GM18520 (cell line): ENCODE measurements around the gene ARMH3.

Experiments
- ATAC-seq: cut with Tn5 transposase; IDR thresholded peaks from one replicate; pipeline ENCODE4 v1.9.1; 2021; ENCODE audit not compliant: unreplicated experiment

The ARMH3 gene

DNA sequence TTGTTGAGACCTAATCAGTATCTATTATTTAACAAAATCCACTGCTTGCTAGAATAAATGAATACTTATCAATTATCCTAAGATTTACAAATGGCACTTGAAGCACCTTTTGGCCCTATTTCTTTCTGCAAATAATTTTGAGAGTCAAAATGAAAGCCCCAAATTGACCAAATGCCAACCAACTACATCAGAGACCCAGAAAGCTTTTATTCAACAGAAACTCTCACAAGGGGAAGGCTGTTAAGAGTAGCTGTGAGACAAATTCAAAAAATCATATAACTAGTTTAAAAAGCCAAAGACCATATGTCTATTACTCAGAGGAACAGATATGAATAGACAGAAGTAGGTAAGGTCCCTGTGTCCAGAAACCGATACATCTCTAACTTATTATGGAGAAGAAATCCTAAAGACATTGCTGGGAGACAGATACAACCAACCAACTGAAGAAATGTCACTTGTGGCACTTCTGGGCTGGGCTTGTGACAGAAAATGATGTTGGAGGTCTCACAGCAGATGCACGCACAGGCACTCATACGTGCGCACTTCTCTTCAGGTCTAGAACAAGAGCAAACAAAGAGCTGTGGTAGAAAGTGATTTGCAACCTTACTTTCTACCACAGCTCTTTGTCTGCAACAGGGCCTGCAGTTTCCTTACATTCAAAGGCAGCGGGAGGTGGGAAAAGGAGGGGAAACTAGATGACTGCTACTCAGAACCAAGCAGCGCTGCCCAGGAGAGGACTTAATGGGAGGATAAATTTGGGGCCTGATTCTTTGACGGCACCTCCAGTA lies 153.7 kb downstream of the ARMH3 start:
- ATAC-seq = no peak

DNA sequence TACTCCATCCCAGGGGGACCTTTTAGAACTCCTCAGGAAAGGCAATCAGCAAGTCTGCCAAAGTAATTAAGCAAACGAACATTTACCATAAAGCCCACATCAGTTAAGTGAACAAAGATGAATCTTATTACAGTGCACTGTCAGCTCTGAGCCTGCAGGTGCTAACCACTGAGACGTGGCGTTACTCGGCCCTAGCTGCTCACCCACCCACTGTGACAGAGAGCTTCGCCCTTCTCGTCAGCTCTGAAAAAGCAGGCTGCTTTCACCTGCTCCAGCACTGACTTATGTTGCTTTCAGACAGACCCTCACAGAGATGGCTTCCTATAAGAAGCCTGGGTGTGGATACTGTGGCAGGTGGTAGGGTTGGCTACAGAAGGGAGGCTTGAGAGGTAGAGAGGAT lies 154.6 kb downstream of the ARMH3 start:
- ATAC-seq = no peak

DNA sequence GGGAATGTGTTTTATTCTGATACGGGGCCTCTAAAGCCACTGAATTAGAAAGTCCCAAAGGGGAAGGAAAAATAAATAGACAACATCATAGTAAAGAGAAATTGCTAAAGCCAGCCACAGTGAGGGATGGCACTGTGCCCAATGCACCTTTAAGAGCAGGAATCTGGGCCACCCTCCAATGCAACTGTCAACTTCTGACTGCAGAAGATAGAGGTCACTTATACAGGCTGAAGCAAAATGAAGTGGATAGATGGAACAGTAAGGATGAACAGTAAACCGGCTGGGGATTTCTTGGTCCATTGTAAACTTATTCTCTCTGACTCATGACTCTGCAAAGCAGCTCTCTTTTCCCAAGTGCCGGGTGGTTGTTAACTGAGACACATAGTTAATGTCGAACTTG lies 158.3 kb downstream of the ARMH3 start:
- ATAC-seq = no peak

DNA sequence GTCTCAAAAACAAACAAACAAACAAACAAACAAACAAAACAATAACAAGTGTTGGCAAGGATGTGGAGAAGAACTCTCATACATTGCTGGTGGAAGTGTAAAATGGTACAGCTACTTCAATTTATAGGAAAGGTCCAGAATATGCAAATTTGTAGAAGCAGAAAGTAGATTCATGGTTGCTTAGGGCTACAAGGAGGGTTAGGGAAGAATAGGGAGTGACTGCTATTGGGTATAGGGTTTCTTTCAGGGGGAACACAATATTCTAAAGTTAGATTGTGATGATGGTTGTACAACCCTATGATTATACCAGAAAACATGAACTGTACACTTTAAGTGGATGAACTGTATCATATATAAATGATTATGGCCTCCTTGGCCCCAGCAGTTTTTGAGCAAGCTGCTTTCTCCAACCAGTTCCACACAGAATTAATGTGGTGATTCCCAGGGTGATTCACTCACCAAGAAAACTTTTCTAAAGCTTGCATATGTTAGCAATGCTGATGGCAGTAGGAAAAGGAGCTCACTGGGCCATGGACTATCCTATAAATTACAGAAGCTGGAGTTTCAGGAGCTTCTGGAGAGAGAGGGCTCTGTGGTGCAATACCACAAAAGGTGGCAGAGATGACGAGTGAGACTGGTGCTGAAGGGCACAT lies 159.6 kb downstream of the ARMH3 start:
- no peak for ATAC-seq

DNA sequence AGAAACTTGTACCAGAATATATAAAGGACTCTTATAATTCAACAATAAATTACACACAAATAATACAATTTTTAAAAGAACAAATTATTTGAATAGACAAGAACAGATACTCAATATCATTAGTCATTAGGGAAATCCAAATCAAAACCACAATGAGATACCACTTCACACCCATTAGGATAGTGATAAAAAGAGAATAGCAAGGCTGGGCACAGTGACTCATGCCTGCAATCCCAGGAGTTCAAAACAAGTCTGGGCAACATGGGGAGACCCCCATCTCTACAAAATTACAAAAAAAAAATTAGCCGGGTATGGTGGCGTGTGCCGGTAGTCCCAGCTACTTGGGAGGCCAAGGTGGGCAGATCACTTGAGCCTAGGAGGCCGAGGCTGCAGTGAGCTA lies 160.2 kb downstream of the ARMH3 start:
- ATAC-seq = no peak

DNA sequence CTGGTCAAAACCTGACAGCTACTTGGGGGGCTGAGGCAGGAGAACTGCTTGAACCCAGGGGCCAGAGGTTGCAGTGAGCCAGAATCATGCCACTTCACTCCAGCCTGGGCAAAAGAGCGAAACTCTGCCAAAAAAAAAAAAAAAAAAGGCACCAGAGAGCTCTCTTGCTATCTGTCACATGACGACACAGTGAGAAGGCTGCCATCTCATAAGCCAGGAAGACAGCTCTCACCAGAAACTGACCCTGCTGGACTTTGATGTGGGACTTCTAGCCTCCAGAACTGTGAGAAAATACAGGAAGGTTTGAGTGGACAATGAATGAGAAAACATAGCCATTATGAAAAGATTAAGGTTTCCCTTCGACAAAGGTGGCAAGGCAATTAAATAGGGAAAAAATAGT lies 161.2 kb downstream of the ARMH3 start:
- ATAC-seq = no peak

DNA sequence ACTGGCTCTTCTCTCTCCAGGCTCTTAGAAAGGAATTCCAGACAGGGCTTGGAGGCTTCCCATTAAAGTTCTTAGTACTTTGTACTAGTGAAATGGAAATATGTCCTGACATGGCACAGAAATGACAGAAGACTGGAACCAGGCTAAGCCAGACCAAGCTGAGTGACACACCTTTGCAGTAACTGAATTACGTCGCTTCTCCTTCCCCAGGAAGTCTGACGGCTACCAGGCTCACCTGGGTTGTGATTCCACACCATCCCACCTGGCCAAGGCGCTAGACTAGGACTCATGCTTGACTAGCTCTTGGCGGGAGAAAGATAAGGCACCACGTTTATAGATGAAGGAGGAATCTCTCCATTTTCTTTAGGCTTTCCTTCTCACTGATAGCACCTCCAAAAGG lies 161.7 kb downstream of the ARMH3 start:
- ATAC-seq = no peak

DNA sequence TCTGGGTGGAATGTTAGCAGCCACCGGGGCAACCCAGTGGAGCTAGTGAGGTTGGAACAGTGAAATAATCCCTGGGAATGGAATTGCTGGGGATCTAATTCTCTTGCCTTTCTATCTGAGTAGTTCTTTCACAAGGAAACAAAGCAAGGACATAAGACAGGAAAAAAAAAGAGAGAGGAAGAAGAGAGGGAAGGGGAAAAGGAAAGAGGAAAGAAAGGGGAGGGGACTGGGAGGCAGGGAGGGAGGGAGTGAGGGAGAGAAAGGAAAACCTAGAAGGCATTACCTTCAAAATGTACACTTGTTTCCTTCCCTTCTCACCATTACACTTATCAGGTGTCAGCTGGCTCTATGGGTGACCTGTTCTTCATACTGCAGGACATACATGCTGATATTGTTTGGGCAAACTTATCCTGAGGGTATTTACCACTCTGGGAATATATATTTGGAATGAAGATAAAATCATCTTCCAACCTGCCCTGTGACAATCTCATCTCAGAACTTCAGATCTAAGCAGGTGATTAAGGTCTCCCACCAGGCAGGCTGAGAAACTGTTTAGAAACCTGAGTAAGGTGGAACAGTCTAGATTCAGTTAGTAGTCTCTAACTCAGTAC lies 162.4 kb downstream of the ARMH3 start:
- no peak for ATAC-seq

DNA sequence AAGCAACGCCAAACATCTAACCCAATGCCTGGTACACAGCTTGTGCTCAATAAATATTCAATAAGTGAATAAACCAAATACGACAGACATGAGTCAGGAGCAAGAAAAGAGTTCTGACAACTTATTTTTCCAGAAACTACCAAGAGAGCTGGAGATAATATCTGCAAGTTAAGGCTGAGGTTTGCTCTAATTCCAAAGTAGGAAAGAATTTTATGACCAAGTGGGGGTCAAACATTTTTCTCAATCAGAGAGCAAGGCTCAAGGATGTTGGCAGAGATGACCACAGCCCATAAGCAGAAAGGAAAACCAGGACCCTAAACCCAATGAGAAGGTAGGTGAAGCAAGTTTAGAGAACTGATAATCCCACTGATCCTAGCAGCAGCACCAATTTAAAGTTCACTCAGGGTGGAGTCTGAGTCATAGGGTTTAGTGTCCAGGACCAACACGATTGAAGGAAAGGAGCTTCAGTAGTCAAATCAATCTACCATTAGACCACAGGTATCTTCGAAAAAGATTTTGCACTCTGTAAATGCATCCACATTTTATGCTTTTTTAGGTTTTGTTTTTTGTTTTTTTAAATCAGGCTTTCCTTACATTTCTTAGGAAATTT lies 163.1 kb downstream of the ARMH3 start:
- no peak for ATAC-seq

DNA sequence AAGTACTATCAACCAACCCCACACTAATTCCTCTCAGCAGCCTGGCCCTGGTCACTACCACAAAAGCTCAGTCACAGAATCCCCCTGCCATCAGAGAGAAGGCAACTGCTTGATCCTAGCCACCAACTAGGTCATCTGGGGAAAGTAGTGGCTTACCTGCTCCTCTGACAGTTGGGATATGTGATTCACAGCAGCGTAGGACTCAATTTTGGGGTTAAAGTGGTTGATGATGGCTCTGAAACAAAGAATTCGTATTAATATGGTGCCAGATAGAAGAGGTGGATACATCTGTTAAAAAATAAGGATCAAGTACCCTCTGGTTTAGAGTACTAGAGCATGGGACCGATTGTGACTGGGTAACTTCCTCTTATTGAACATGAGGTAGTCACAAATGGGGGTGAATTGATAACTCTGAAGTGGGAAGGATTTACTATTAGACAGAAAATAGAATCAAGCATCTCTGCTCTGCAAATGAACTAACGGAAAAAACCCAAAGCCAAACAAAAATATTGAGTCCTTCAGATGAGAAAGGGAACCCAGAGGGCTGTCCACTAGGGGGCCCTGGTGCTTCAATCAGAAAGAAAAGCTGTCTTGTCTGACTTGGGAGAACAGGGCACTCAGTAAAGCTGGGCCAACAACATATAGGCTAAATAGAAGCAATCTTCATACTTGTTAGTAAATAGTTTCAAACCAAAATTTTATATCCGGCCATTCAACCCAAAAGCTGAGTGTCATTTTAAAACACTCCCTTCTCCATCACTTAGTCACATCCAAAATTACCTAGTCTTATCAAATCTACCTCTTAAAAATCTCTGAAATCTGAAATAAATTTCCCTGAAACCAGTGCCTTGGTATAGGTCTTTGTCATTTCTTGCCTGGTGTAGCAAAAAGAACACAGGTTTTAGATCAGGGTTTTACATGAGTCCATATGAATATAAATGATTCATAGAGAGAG lies 166.4 kb downstream of the ARMH3 start:
- no peak for ATAC-seq

DNA sequence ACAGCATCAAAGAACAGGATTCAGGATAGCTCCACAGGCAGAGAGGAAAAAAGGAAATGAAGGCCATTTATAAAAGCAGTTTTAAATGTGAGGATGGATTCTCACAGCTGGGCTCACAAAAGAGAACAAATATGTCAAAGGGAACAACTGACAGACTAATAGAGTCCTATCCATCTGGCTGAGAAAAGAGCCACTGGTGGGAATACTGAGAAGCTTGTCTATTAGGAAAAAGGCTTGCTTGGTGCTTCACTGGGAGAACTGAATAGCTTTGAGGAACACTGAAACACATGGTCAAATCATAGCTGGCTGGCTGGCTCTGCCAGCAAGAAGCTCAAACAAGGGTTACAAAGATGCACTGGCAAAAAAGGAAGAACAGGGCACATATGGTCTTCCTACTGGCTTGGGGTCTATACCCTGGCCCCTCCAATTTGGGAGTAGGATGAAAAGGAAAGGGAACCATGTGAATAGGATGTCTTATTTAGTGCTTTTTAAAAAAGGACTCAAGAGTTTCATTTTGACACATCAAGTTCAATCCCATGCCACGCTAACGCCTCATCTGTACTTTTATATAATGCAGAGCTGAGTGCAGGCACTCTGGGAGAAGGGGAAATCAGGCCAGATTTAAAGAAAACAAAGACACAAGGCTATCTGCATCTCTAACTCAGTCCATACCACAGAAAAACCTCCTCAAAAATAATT lies 167.6 kb downstream of the ARMH3 start:
- no peak for ATAC-seq

DNA sequence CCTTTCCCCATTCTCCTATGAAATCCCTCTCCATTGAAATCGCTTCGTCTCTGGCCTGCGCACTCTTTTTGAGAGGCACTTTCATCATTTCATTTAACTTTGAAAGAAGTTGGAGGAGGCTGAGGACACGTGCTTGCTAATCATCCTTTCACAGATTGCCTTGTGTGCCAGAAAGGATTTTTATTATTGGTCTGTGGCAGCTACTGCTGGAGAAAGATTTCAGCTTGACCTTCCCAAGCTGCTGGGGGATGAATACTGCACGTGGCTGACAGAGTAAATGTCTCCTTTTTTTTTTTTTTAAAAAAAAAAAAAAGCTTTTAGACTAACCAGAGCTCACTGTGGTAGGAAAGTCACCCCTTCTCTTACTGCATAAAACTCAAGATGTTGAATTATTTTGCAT lies 168.2 kb downstream of the ARMH3 start:
- no peak for ATAC-seq

DNA sequence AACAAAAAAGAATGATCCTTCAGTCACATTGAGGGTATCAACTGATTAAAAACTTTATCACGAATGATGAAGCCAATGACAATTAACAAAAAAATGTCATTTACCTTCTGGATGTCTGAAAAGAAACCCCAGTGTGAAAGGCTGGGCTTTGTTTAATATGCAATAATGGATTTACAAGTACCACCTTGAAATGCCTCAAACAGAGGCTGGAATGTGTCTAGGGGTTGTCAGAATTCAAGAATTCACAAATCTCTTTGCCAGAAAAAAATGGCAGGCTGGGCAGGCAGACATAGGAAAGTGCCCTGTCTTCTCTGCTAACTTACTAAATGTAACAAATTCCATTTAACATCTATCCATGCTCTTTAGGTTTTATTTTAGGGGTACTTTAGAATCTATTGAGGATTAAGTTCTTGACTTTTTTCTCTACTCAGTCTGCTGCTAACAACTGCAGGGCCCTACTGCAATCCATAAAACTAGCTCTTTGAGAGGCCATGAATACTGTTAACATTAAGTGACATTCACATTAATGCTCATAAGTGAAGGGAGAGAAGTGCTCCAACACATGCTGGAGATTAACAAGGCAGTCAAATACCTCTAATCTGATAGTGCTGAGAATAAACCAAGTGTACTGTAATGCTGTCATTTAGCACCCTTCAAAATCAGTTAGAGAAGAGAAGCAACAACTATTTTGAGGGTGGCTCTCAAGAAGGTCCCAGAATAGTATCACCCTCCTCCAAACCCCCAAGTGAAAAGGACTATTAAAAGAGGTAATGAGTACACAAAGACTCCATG lies 169.3 kb downstream of the ARMH3 start:
- ATAC-seq = no peak

DNA sequence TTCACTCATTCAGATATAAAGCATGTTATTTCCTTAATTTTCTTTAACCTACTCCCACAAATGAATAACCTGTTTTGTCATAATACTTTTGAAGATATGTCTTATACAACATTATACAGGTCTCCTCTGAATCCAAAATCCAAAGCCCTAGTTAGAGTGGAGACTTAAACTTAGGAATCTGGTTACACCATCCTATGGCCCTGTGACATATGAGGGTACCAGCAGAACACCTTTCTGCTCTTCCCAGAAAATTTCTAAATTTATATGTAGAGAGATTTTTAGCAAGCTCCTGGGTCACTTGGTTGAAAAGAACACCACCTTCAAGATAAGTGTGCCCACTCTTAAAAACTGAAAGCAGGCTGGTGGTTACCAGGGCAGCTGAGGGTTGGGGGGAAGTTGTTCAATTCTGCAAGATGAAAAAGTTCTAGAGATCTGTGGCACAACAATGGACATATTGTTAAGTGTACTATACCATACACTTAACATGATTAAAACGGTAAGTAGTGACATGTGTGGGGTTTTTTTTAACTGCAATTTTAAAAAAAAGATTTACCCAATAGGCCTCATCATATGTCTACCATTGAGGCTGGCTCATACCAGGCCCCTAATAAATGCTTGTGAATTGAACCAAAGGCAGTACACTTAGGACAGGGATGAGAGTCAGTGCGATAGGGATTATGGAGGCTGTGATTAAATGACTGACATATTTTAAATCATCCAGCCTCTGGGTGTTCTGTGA lies 174.8 kb downstream of the ARMH3 start:
- ATAC-seq = no peak

DNA sequence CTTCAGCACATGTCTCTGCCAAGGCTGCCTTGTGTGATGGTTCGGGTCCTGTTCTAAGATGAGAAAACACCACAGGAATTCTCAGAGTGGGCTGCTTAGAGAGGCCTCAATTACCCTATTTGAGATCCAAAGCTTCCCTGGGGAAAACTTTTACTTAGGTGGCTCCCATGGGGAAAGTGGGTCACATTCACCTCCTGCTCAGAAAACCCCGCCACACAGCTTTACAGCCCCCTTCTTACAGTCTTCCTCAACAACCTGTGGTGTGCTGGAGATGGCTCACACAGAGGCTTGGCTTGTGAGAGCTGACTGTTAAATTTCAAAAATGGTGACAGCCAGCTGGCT lies 175.8 kb downstream of the ARMH3 start:
- no peak for ATAC-seq

DNA sequence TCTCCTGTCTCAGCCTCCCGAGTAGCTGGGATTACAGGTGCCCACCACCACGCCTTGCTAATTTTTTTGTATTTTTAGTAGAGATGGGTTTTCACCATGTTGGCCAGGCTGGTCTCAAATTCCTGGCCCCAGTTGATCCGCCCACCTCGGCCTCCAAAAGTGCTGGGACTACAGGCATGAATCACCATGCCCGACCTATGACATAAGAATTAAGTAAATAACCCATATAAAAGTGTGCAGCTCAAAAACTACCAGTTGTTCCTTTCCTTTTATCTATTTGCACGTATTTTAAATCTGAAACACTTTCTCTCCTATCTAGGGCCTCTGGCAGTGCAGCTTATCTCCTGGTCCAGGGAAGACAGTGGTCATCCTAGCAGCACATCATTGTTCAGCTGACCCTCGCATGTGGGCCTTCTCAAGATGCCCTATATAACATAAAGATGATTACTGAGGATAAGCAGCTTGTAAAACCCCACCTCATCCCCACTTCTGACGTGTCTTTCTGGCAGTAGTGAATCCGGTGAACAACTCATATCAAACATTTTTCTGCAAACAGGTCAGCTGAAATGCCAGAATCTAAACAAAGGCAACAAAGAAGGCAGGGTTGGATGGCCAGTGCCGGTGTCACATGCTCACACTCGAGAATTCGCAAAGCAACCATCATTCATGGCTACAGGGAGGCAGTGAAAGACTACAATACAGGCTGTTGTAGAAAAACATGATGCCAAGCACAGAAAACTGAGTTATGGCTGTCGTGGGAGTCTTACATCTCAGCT lies 176.3 kb downstream of the ARMH3 start:
- no peak for ATAC-seq

DNA sequence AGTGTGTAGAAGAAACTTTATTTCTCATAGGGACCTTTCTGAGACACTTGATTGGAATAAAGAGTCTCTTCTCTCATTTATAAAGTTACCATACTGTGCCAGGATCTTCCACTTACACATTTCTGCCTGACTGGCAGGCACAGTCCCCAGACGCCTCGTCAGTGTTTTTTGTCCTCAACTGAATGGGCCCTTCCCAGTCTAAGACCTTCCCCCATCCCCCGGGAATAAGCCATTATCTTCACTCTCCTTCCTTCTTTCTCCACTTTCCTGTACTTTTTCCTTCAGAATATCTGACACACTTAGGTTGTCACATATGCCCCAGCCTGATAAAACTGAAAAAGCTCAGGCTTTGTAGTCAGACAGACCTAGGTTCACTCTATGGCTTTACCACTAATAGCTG lies 177.1 kb downstream of the ARMH3 start:
- ATAC-seq = no peak

DNA sequence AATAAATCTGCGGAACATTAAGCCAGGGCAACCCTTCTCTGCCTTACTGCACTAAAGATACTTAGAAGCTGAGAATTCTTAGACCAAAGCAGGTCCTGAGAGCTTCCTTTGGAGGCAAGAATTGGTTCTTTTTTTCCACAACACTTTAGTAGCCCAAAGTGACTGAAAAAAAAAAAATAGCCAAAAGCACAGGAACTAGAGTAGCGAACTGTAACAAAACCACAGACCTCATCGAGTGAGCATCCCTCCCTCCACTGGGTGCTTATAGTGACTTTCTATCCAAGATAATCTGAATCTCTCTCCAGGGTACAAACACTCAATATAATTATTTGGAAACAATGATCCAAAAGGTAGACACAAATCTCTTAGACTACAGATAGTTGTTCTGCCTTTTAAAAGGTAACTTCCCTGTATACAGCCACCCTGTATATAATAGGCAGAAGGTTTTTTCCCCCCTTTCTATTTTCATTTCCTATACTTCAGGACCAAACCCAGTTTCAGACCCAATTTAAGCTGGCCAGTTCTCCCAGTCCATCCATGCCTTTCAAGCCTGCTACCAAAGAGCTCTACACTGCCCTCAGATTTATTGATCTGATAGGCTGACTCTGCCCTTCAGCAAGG lies 180.8 kb downstream of the ARMH3 start:
- no peak for ATAC-seq
